HG02938 (cell line): ENCODE results near the gene INO80.
"Not testable (repeated sequence)": the region's sequence is repeated elsewhere in the genome, so short reads cannot be mapped to it uniquely, and the experiment has no call there.

Experiments used
- ATAC-seq: cut with Tn5 transposase; IDR thresholded peaks from one replicate; pipeline ENCODE4 v1.9.1; 2021; ENCODE audit warnings: mild to moderate bottlenecking, moderate library complexity; ENCODE audit not compliant: unreplicated experiment

The INO80 gene

GRCh38 chr15:41116116-41116961 is at the start of gene INO80:
TSS of gene INO80 (minus strand) at chr15:41116280. CDS start at chr15:41096310, 19,970 bp downstream.
- ATAC-seq, result peak; percentile 76

- ATAC-seq, result no peak
Observed at GRCh38 chr15:41161736-41162135, 45.7 kb upstream of the INO80 start.

- no peak for ATAC-seq
Observed at GRCh38 chr15:41161336-41161735, 45.3 kb upstream of the INO80 start.

GRCh38 chr15:41160639-41161315 is 44.7 kb upstream of the INO80 start:
- no peak for ATAC-seq

- ATAC-seq, result no peak
Observed at GRCh38 chr15:41154412-41154811, 38.3 kb upstream of the INO80 start.

GRCh38 chr15:41153733-41154132 is 37.7 kb upstream of the INO80 start:
- no peak for ATAC-seq

GRCh38 chr15:41151451-41152005 is 35.4 kb upstream of the INO80 start:
- ATAC-seq, result no peak

- ATAC-seq, result no peak
Observed at GRCh38 chr15:41150279-41150678, 34.2 kb upstream of the INO80 start.

GRCh38 chr15:41148065-41148464 is 32.0 kb upstream of the INO80 start:
- no peak for ATAC-seq

GRCh38 chr15:41139619-41140018 is 23.5 kb upstream of the INO80 start:
- no peak for ATAC-seq

- ATAC-seq, result not testable (repeated sequence)
Observed at GRCh38 chr15:41139112-41139511, 23.0 kb upstream of the INO80 start.

GRCh38 chr15:41135580-41135979 is 19.5 kb upstream of the INO80 start:
- ATAC-seq, result not testable (repeated sequence)

- ATAC-seq, result no peak
Observed at GRCh38 chr15:41133454-41133853, 17.4 kb upstream of the INO80 start.

GRCh38 chr15:41132094-41132493 is 16.0 kb upstream of the INO80 start:
- ATAC-seq, result not testable (repeated sequence)

GRCh38 chr15:41128174-41128902 is 12.3 kb upstream of the INO80 start:
- no peak for ATAC-seq

GRCh38 chr15:41125931-41126642 is 10.0 kb upstream of the INO80 start:
- ATAC-seq, result no peak

GRCh38 chr15:41125063-41125669 is 9.1 kb upstream of the INO80 start:
- no peak for ATAC-seq

GRCh38 chr15:41124058-41124457 is 8.0 kb upstream of the INO80 start:
- ATAC-seq, result no peak

- no peak for ATAC-seq
Observed at GRCh38 chr15:41122849-41123248, 6.8 kb upstream of the INO80 start.

GRCh38 chr15:41121951-41122350 is 5.9 kb upstream of the INO80 start:
- ATAC-seq, result no peak
